ENCODE measurements around the gene HMGCLL1. TPM values are rescaled to one million over a fixed set of nuclear protein-coding genes. Genes with fewer than 3 reads are reported as not detected.

The HMGCLL1 gene
- total and polyA plus RNA-seq, 8 donors = 0.10 to 3.3 (median 0.68) TPM; not detected in 3

DNA sequence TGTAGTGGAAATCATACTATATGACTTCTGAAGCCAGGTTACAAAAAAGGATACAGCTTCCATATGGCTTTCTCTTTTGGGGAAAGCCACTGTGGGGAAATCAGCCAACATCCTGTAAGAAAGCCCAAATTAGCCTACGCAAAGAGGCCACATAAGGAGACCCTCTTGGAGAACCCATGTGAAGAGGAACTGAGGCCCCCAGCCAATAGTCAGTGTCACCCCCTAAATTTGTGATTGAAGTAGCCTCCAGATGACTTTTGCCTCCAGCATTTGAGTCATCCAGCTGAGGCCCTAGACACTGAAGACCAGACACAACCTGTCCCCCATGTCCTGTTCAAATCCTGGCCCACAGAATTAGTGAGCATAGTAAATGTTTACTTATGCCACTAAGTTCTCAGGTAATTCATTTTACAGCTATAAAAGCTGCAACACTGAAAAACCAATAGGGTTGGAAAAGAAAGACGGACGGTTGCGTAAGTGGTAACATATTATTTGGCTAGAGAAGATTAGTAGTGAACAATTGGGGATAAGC, 60.4 kb downstream of the HMGCLL1 start:
- Histone ChIP-seq H3K4me3 (no peak overlapping the region), H3K27ac (no peak overlapping the region), H3K9me3 (no peaks in the 10 kb centered on the region), H3K4me1 (no peaks in the 10 kb centered on the region), H3K27me3 (no peaks in the 10 kb centered on the region), H3K36me3 (no peaks in the 10 kb centered on the region)
- intact Hi-C loops (cut with DNase I; ENCODE audit: low total_unique reads) = no loop called here
- WGBS, 5 donors = 86 to 95% (median 94%) methylated on average over 4 of the region's 4 CpGs
- TF ChIP-seq CTCF (IDR thresholded peaks at IDR 0.05) = no peak
- no peak for TF ChIP-seq POLR2A (IDR thresholded peaks at IDR 0.05)
- TF ChIP-seq POLR2AphosphoS5 (IDR thresholded peaks at IDR 0.05) = no peak
- no peak for TF ChIP-seq EP300 (IDR thresholded peaks at IDR 0.05)
- DNase-seq = no peak

- Histone ChIP-seq H3K27me3 (no peaks in the 10 kb centered on the region), H3K36me3 (no peaks in the 10 kb centered on the region), H3K9me3 (no peaks in the 10 kb centered on the region), H3K4me1 (no peaks in the 10 kb centered on the region), H3K4me3 (no peak overlapping the region), H3K27ac (no peak overlapping the region)
- no peak for DNase-seq
- WGBS, 5 donors = 61 to 76% (median 71%) methylated on average over 1 of the region's 1 CpG
- intact Hi-C loops (cut with DNase I; ENCODE audit: low total_unique reads) = no loop called here
- TF ChIP-seq POLR2A (IDR thresholded peaks at IDR 0.05) = no peak
These were observed 62.3 kb downstream of the HMGCLL1 start for GRCh38 chr6:55516736-55517135.

GRCh38 chr6:55512904-55513303, 66.1 kb downstream of the HMGCLL1 start:
- WGBS, 5 donors = 65 to 85% (median 70%) methylated on average over 1 of the region's 1 CpG

DNA sequence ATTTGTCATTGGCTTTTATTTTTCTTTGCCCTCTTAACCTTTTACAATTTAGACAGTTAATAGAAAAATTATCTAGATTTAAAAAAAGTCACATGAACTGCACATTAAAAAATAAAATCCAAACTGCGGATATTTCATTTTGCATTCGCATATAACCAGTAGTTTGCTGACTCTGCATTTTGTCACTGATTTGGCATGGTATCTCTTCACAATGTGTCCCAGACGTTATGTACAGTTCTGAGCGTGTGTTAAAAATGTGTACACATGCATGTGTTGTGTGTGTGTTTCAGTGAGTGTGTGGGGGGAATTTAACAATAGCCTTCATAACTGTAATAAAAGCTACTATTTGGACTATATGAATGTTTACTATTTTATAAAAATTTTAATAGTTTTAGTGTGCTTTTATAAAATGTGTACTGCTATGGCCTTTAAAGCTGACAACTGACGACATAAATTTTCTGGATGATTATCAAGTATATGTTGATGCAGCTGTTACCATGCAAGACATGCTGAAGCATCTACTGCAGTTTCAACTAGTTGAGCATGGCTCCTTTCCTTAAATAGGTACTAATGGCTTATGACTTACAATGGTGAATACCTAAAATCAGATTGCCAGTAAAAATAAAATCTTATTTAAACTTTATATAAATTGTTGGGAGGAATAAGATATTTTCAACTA, 67.7 kb downstream of the HMGCLL1 start:
- intact Hi-C loops (cut with DNase I; ENCODE audit: low total_unique reads) = no loop called here
- Histone ChIP-seq H3K27ac (no peak overlapping the region), H3K27me3 (no peaks in the 10 kb centered on the region), H3K36me3 (no peaks in the 10 kb centered on the region), H3K4me1 (no peaks in the 10 kb centered on the region), H3K4me3 (no peak overlapping the region), H3K9me3 (no peaks in the 10 kb centered on the region)
- 77 to 88% (median 84%) methylated on average over 5 of the region's 5 CpGs for WGBS, 5 donors
- TF ChIP-seq POLR2A (IDR thresholded peaks at IDR 0.05) (no peak), CTCF (IDR thresholded peaks at IDR 0.05) (no peak), EP300 (IDR thresholded peaks at IDR 0.05) (no peak)
- no peak for DNase-seq

More at GRCh38 chr6:55512904-55513303, 66.1 kb downstream of the HMGCLL1 start:
- no peaks in the 10 kb centered on the region for H3K4me1 ChIP-seq
- H3K9me3 ChIP-seq = no peaks in the 10 kb centered on the region
- no peak for TF ChIP-seq POLR2AphosphoS5 (IDR thresholded peaks at IDR 0.05)
- TF ChIP-seq EP300 (IDR thresholded peaks at IDR 0.05) = no peak
- H3K27ac ChIP-seq = no peak overlapping the region
- no peaks in the 10 kb centered on the region for H3K36me3 ChIP-seq
- intact Hi-C loops (cut with DNase I; ENCODE audit: low total_unique reads) = no loop called here
- H3K27me3 ChIP-seq = no peaks in the 10 kb centered on the region
- H3K4me3 ChIP-seq = no peak overlapping the region
- DNase-seq = no peak

DNA sequence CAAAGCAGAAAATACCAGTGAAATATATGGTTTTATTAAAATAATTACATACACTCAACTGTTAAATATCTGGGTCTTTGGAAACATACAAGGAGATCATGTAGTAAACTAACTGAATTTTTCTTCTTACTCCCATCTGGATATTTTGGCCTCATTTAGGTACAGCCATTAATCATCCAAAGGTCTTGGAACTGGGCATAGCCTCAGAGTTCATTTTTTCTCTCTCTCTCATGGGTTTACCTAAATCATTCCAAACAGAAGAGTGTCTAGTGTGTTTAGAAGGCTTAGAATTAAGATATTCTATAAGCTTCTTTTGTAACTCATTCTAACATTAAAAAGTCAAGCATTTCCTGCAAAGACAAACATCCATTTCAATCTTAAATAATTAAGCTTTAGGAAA, 79.4 kb downstream of the HMGCLL1 start:
- intact Hi-C loops (cut with DNase I; ENCODE audit: low total_unique reads) = no loop called here
- no peaks in the 10 kb centered on the region for H3K9me3 ChIP-seq
- no peak overlapping the region for H3K27ac ChIP-seq
- no peak for TF ChIP-seq CTCF (IDR thresholded peaks at IDR 0.05)
- TF ChIP-seq EP300 (IDR thresholded peaks at IDR 0.05) = no peak
- no peak for TF ChIP-seq POLR2AphosphoS5 (IDR thresholded peaks at IDR 0.05)
- no peak for TF ChIP-seq POLR2A (IDR thresholded peaks at IDR 0.05)
- DNase-seq = no peak
- no peak overlapping the region for H3K4me3 ChIP-seq
- no peaks in the 10 kb centered on the region for H3K36me3 ChIP-seq
- H3K27me3 ChIP-seq = no peaks in the 10 kb centered on the region
- H3K4me1 ChIP-seq = no peaks in the 10 kb centered on the region

Measured in stomach (tissue), 9 donors.